OCI-LY7 (cell line): ENCODE data around the gene MINDY4.

Experiments
- EZH2phosphoT487 ChIP-seq: fragments of 200-600 bp; sonication (generic); IDR thresholded peaks from 2 replicates; pipeline ENCODE4 v1.6.1; 2018; ENCODE audit warnings: low read depth, borderline replicate concordance, mild to moderate bottlenecking, mixed run types, antibody characterized with exemption, low read length, moderate library complexity, mixed read lengths
- TF ChIP-seq, protein P1 (sequence below): fragments of 200-600 bp; sonication (generic); conservative IDR thresholded peaks from 2 replicates; pipeline ENCODE4 v1.5.1; 2014; ENCODE audit warnings: mild to moderate bottlenecking, antibody characterized with exemption, low read length, moderate library complexity, mixed read lengths

DNA sequence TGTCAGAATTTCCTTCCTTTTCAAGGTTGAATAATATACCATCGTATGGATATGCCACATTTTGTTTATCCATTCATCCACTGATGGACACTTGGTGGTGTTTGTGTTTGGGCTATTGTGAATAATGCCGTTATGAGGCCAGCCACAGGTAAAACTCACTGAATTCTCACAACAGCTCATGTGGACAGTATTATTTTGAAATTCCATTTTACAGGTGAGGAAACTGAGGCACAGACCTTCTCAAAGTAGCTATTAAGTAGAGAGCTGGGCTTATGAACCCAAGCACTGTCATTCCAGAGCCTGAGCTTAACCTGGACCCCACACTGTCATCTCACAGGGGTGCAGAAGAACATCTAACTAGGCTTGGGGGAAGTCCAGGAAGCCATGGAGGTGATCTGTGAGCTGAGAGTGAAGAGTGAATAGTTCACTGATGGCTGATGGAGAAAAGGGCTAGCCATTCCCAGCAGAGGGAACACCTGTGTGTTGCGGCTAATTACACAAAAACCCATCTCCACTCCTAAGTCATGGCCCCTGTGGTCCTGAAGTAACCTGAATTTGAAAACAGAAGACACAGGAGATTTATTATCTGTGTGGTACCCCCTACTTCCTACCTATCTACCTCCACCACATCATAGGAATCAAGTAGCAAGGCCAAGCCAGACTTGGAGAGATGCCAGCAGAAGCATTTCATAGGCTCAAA, 10.6 kb upstream of the MINDY4 start:
- TF ChIP-seq, protein P1, sequence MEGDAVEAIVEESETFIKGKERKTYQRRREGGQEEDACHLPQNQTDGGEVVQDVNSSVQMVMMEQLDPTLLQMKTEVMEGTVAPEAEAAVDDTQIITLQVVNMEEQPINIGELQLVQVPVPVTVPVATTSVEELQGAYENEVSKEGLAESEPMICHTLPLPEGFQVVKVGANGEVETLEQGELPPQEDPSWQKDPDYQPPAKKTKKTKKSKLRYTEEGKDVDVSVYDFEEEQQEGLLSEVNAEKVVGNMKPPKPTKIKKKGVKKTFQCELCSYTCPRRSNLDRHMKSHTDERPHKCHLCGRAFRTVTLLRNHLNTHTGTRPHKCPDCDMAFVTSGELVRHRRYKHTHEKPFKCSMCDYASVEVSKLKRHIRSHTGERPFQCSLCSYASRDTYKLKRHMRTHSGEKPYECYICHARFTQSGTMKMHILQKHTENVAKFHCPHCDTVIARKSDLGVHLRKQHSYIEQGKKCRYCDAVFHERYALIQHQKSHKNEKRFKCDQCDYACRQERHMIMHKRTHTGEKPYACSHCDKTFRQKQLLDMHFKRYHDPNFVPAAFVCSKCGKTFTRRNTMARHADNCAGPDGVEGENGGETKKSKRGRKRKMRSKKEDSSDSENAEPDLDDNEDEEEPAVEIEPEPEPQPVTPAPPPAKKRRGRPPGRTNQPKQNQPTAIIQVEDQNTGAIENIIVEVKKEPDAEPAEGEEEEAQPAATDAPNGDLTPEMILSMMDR = no peak
- no peak for TF ChIP-seq EZH2phosphoT487
